Kidney epithelial cell (primary cell): ENCODE results near the gene FANCE. TPM values are rescaled to one million over a fixed set of nuclear protein-coding genes. Genes with fewer than 3 reads are reported as not detected.
"Not testable (repeated sequence)": the region's sequence is repeated elsewhere in the genome, so short reads cannot be mapped to it uniquely, and the experiment has no call there.

Experiments used
- DNase-seq: peaks from one replicate; pipeline ENCODE4 v3.0.0-alpha.2; 2010; ENCODE audit warnings: low read depth
- H3K27me3 ChIP-seq: 2 replicates; pipeline ENCODE4 v1.6.0; 2011; ENCODE audit warnings: low read length; ENCODE audit not compliant: control insufficient read depth, insufficient read depth
- H3K36me3 ChIP-seq: 2 replicates; pipeline ENCODE4 v1.5.1; 2011; ENCODE audit warnings: low read length; ENCODE audit not compliant: control insufficient read depth, insufficient read depth
- H3K4me3 ChIP-seq: 2 replicates; pipeline ENCODE4 v1.5.1; 2011; ENCODE audit warnings: low read depth, mild to moderate bottlenecking, control low read depth, low read length
- total RNA-seq: library from RNA; depleted of rRNA; stranded (reverse); fragments of >200 nt; gene quantifications from 2 replicates; pipeline ENCODE4 v1.2.3, GENCODE V29; 2015
- TF ChIP-seq, protein P1 (sequence below): IDR thresholded peaks from 2 replicates; pipeline ENCODE4 v1.5.1; 2011; ENCODE audit warnings: mild to moderate bottlenecking, moderate library complexity, low read length, control low read depth, inconsistent platforms; ENCODE audit not compliant: insufficient read depth, poor library complexity, severe bottlenecking

Gene FANCE
- total RNA-seq, 1 donor from 2014 or later: 5.8 TPM

DNA sequence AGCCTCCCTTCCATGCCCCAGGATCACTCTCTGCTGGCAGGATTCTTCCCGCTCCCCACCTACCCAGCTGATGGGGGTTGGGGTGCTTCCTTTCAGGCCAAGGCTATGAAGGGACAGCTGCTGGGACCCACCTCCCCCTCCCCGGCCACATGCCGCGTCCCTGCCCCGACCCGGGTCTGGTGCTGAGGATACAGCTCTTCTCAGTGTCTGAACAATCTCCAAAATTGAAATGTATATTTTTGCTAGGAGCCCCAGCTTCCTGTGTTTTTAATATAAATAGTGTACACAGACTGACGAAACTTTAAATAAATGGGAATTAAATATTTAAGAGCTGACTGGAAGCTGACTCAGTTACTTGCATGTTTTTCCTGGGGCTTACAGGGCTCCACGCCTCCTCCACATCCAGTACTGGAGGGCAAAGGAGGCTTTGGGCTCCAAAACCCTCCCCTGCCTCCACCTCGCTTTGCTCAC, 24.3 kb upstream of the FANCE start:
- Histone ChIP-seq H3K36me3 (peaks cover 1% of the 10 kb centered on the region), H3K4me3 (no peak overlapping the region), H3K27me3 (no peaks in the 10 kb centered on the region)
- no peak for DNase-seq
- TF ChIP-seq, protein P1, sequence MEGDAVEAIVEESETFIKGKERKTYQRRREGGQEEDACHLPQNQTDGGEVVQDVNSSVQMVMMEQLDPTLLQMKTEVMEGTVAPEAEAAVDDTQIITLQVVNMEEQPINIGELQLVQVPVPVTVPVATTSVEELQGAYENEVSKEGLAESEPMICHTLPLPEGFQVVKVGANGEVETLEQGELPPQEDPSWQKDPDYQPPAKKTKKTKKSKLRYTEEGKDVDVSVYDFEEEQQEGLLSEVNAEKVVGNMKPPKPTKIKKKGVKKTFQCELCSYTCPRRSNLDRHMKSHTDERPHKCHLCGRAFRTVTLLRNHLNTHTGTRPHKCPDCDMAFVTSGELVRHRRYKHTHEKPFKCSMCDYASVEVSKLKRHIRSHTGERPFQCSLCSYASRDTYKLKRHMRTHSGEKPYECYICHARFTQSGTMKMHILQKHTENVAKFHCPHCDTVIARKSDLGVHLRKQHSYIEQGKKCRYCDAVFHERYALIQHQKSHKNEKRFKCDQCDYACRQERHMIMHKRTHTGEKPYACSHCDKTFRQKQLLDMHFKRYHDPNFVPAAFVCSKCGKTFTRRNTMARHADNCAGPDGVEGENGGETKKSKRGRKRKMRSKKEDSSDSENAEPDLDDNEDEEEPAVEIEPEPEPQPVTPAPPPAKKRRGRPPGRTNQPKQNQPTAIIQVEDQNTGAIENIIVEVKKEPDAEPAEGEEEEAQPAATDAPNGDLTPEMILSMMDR: no peak

DNA sequence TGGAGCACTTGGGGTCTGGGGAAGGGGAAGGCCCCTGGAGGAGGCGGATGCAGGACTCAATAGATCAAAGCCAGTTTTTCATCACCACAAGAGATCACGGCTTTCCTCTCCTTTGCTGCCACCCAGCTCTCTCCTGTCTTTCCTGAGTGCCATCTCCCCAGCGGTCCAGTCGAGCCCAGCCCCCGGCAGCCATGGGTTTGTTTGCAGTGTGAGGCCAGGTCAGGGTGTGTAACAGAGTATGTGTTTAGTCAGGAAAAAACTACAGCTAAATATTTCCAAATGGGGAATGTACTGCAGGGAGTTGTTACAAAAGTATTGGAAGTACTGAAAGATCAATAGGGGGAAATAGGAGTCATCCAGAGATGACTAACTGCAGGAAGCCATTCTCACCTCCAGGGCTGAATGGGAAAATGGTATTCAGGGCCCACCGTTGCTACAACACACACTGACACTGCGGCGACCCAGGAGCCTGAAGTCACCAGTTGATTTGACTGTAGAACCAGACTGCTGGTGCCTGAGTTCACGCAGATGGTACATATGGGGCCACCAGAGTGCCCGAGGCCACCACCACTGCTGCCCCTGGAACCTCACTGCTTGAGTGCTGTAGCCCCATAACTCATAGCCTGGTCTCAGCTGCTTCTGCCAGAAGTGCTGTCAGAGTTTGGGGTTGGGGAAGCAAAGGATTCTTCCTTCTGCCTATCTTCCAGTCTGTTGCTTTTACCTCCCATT, 23.6 kb upstream of the FANCE start:
- Histone ChIP-seq H3K27me3 (no peaks in the 10 kb centered on the region), H3K4me3 (no peak overlapping the region), H3K36me3 (peaks cover 1% of the 10 kb centered on the region)
- TF ChIP-seq, protein P1: no peak
- DNase-seq: no peak

DNA sequence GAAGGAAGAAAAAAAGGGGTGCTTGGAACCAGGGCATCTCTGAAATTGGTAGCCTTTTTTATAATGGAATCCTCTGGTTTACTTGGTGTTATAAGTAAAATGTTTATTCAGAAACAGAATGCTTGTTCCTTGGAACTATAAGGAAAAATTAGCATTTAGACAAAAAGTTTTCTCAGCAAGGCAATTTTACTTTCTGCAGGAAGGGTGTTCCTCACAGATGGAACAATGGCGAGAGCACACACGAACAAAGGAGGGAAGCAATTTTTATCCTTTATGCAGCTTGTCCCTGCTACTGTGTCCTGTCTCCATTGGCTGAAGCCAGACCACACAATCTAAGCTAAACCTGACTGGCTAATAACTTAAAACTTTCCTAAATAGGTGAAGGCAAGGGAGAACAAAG, 22.7 kb upstream of the FANCE start:
- no peaks in the 10 kb centered on the region for H3K27me3 ChIP-seq
- TF ChIP-seq, protein P1: no peak
- no peak overlapping the region for H3K4me3 ChIP-seq
- DNase-seq: no peak
- peaks cover 1% of the 10 kb centered on the region for H3K36me3 ChIP-seq

DNA sequence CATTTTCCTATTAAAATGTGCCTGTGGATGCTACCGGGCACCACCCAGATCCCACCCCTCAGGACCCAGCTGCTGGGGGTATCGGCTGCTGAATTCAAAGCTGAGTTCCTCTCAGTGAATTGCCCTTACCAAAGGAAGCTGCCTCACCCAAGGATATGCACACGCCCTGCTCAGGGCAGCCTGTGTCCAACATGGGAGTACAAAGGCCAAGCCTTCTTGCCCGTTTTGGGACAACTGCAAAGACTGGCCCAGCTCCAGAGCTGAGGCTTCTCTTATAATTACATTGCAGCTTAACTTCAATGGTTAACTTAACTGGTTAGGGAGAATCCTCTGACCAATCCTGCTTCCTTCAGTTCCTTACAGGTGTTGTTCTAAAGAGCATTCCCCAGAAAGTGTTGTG, 19.8 kb upstream of the FANCE start:
- H3K27me3 ChIP-seq: no peaks in the 10 kb centered on the region
- H3K36me3 ChIP-seq: no peaks in the 10 kb centered on the region
- no peak for DNase-seq
- TF ChIP-seq, protein P1: no peak
- H3K4me3 ChIP-seq: no peak overlapping the region

DNA sequence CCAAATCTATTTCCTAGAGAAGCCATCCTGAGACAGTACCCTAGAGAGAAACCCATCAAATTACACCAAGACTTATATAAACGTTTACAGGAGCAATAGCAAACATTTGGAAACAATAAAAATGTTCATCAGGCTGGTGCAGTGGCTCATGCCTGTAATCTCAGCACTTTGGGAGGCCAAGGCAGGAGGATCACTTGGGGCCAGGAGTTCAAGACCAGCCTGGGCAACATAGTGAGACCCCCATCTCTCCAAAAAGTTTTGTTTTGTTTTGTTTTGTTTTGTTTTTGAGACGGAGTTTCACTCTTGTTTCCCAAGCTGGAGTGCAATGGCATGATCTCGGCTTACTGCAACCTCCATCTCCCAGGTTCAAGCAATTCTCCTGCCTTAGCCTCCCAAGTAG, 19.4 kb upstream of the FANCE start:
- H3K36me3 ChIP-seq, H3K27me3 ChIP-seq, DNase-seq, H3K4me3 ChIP-seq: not testable (repeated sequence)

DNA sequence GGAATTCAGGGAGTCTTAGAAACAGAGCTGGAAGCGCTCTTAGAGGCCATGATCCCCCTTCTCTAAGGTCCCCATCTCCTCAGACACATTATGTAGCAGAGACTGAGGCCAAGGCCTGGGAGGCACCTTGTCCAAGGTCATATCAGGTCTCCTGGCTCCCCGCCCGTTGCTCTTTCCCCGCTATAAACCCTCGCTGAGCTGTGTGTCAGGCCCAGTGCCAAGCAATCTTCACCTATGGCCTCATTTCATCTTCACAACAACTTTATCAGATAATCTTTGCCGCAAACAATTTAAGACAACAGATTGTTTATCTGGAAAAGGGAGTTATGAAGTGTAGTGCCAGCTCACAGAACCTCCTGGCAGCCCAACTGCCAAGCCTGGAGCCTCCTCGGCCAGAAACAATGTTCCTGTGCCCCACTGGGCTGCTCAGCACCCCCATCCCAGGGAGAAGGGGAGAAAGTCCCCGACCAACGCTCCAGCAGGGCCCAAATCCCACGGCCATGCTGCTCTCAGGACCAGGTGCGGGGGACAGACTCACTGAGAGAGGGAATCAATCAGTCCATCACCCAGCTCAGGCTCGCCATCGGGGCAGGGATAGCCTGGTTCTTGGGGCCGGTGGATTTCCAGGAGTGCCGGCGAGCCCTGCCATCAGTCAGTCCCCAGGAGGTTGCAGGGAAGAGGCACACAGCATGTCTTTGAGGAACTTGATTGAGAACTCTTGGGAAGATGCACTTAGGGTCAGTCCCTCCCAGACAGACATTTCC, 16.9 kb upstream of the FANCE start:
- no peaks in the 10 kb centered on the region for H3K36me3 ChIP-seq
- no peak for DNase-seq
- H3K4me3 ChIP-seq: no peak overlapping the region
- TF ChIP-seq, protein P1: no peak
- no peaks in the 10 kb centered on the region for H3K27me3 ChIP-seq
